B cell (primary cell): Measurements from ENCODE around the gene HSP90AB1.

Experiments
- EZH2 ChIP-seq: IDR thresholded peaks from 2 replicates; pipeline ENCODE4 v1.6.1; 2012; ENCODE audit warnings: borderline replicate concordance, low read depth, mild to moderate bottlenecking, moderate library complexity, low read length; ENCODE audit not compliant: insufficient read depth, poor library complexity, severe bottlenecking
- TF ChIP-seq, protein P1 (sequence below): fragments of 200-600 bp; IDR thresholded peaks from one replicate; pipeline ENCODE4 v1.8.0; 2022; ENCODE audit warnings: antibody characterized with exemption, mild to moderate bottlenecking

DNA sequence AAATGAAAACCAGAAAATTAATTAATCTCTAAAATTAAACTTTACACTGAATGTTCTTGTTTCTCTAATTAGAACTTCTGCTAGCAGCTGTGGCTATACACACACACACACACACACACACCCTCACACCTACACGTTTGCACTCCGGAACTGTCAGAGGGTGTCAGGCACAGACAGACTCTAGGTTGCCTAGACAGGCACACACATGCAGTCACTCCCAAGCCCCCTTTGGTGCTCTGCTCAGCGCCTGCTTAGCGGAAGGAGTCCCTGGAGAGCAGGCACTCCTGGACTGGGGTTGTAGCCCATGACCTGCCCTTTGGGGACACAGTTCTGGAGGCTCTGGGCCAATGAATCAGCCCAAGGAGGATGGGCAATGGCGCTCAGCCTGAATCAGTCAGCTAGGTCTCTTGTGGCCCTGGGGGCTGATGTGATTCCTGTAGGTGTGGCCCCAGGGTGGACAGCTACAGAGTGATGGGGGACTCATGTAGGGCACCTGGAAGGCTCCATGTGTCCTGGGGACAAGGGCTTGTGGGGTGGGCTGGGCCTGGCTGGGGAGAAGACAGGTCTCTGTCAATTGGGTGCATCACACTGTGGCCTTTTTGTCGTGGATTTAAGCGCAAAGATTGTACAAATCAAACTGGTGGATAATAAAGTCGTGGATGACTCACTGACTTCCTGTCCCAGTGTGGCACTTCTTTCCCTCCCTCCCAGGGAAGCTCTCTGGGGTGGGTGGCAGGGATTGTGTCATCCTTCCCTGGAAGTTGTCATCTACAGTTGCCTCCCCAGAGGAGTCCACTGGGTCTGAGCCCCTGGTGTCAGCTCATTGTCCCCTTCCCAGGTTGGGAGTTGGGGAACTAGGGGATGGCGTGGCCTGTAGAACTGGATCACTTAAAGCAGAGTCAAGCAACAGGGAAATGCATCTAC, 32.1 kb downstream of the HSP90AB1 start:
- TF ChIP-seq, protein P1, sequence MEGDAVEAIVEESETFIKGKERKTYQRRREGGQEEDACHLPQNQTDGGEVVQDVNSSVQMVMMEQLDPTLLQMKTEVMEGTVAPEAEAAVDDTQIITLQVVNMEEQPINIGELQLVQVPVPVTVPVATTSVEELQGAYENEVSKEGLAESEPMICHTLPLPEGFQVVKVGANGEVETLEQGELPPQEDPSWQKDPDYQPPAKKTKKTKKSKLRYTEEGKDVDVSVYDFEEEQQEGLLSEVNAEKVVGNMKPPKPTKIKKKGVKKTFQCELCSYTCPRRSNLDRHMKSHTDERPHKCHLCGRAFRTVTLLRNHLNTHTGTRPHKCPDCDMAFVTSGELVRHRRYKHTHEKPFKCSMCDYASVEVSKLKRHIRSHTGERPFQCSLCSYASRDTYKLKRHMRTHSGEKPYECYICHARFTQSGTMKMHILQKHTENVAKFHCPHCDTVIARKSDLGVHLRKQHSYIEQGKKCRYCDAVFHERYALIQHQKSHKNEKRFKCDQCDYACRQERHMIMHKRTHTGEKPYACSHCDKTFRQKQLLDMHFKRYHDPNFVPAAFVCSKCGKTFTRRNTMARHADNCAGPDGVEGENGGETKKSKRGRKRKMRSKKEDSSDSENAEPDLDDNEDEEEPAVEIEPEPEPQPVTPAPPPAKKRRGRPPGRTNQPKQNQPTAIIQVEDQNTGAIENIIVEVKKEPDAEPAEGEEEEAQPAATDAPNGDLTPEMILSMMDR = no peak
- TF ChIP-seq EZH2 = no peak
